Endodermal cell (in vitro differentiated cells): ENCODE data around the gene CLCF1. TPM values are rescaled to one million over a fixed set of nuclear protein-coding genes. Genes with fewer than 3 reads are reported as not detected.
A peak's percentile ranks its signal among the peaks of the same experiment; 100 is the strongest.

ENCODE experiments used
- DNase-seq: peaks from one replicate; pipeline ENCODE4 v3.0.0-alpha.2; 2017
- H3K27ac ChIP-seq: 2 replicates; pipeline ENCODE4 v1.5.1; 2013; ENCODE audit warnings: mild to moderate bottlenecking, low read depth, low read length, moderate library complexity
- H3K27me3 ChIP-seq: 2 replicates; pipeline ENCODE4 v1.6.1; 2013; ENCODE audit warnings: mild to moderate bottlenecking, low read length, moderate library complexity; ENCODE audit not compliant: insufficient read depth, control insufficient read depth, poor library complexity, severe bottlenecking
- H3K36me3 ChIP-seq: 2 replicates; pipeline ENCODE4 v1.7.0; 2013; ENCODE audit warnings: mild to moderate bottlenecking, low read length, moderate library complexity; ENCODE audit not compliant: control insufficient read depth, insufficient read depth
- H3K4me1 ChIP-seq: one replicate; pipeline ENCODE4 v1.7.0; 2013; ENCODE audit warnings: low read length; ENCODE audit not compliant: control insufficient read depth, insufficient read depth
- H3K4me3 ChIP-seq: 2 replicates; pipeline ENCODE4 v1.5.1; 2013; ENCODE audit warnings: mild to moderate bottlenecking, low read length, moderate library complexity
- H3K9ac ChIP-seq: 2 replicates; pipeline ENCODE4 v1.6.1; 2013; ENCODE audit warnings: mild to moderate bottlenecking, low read length, moderate library complexity; ENCODE audit not compliant: poor library complexity, severe bottlenecking; ENCODE audit errors: extremely low read depth
- H3K9me3 ChIP-seq: 2 replicates; pipeline ENCODE4 v1.6.1; 2013; ENCODE audit warnings: mild to moderate bottlenecking, low read length, moderate library complexity; ENCODE audit not compliant: control insufficient read depth
- H3K27ac Mint-ChIP-seq: 2 replicates; pipeline ENCODE4 v1.8.0; 2020; ENCODE audit warnings: mixed read lengths
- H3K27me3 Mint-ChIP-seq: 2 replicates; pipeline ENCODE4 v1.8.0; 2021; ENCODE audit warnings: mild to moderate bottlenecking, mixed read lengths; ENCODE audit not compliant: insufficient read depth
- H3K36me3 Mint-ChIP-seq: 2 replicates; pipeline ENCODE4 v1.8.0; 2020; ENCODE audit warnings: low read depth, mixed read lengths
- H3K4me1 Mint-ChIP-seq: 2 replicates; pipeline ENCODE4 v1.8.0; 2020; ENCODE audit warnings: mixed read lengths
- H3K4me3 Mint-ChIP-seq: 2 replicates; pipeline ENCODE4 v1.8.0; 2020; ENCODE audit warnings: mild to moderate bottlenecking, moderate library complexity, mixed read lengths
- H3K9me3 Mint-ChIP-seq: 2 replicates; pipeline ENCODE4 v1.8.0; 2020; ENCODE audit warnings: mild to moderate bottlenecking, mixed read lengths
- CTCF ChIP-seq: fragments of 200-600 bp; sonication (generic); conservative IDR thresholded peaks from 2 replicates; pipeline ENCODE4 v1.5.0; 2021; ENCODE audit warnings: antibody characterized with exemption, mild to moderate bottlenecking
- WGBS, 2 experiments: methylation state at CpG; one replicate each; pipeline versions ENCODE4 v1.1.5 to v1.1.7; 2013; ENCODE audit warnings: missing lambda C conversion rate in 2 of 2, mixed read lengths in 1 of 2; ENCODE audit not compliant: insufficient coverage in 1 of 2, insufficient read length in 1 of 2; 5-methylcytosine and 5-hydroxymethylcytosine counted together
- total RNA-seq, 2 donors: library from RNA; stranded (reverse); fragmentation: NEBNext Ultra II Directional in 1 of 2; extraction: Animal tissue kit (Norgen Biotek cat#: 25700) in 1 of 2; gene quantifications; 2 replicates in 1 of 2; 3 replicates in 1 of 2; pipeline ENCODE4 v1.2.1, GENCODE V29; 2021

The CLCF1 gene
- total RNA-seq, 2 donors from 2014 or later: 3.6 to 4.8 TPM

- no peaks in the 10 kb centered on the region for H3K36me3 Mint-ChIP-seq
- no peak overlapping the region for H3K27ac ChIP-seq
Observed at GRCh38 chr11:67317888-67318555, 55.4 kb downstream of the CLCF1 start.

GRCh38 chr11:67317205-67317887, 56.1 kb downstream of the CLCF1 start:
- Mint-ChIP-seq H3K4me3 (peak overlapping the region; percentile 81), H3K9me3 (no peaks in the 10 kb centered on the region), H3K27me3 (peaks cover 28% of the 10 kb centered on the region), H3K4me1 (peaks cover 5% of the 10 kb centered on the region), H3K27ac (peak overlapping the region; percentile 93), H3K36me3 (no peaks in the 10 kb centered on the region)
- 0 to 1% methylated on average over 30 to 55 of the region's 55 CpGs for WGBS, 2 experiments
- Histone ChIP-seq H3K4me1 (no peaks in the 10 kb centered on the region), H3K9ac (peak overlapping the region; percentile 67), H3K27me3 (peaks cover 26% of the 10 kb centered on the region), H3K4me3 (peak overlapping the region; percentile 90), H3K36me3 (no peaks in the 10 kb centered on the region), H3K9me3 (no peaks in the 10 kb centered on the region), H3K27ac (peak overlapping the region; percentile 47)
- peak; percentile 97 for TF ChIP-seq CTCF
- peak; percentile 99 for DNase-seq

More at GRCh38 chr11:67317888-67318555, 55.4 kb downstream of the CLCF1 start:
- peak overlapping the region; percentile 93 for H3K27ac Mint-ChIP-seq
- no peaks in the 10 kb centered on the region for H3K9me3 Mint-ChIP-seq
- H3K27me3 Mint-ChIP-seq: peaks cover 28% of the 10 kb centered on the region
- H3K4me1 Mint-ChIP-seq: peaks cover 5% of the 10 kb centered on the region
- no peaks in the 10 kb centered on the region for H3K4me1 ChIP-seq
- DNase-seq: no peak
- H3K9ac ChIP-seq: peak overlapping the region; percentile 67
- H3K27me3 ChIP-seq: peaks cover 26% of the 10 kb centered on the region
- peak overlapping the region; percentile 81 for H3K4me3 Mint-ChIP-seq
- H3K36me3 ChIP-seq: no peaks in the 10 kb centered on the region
- WGBS, 2 experiments: 0 to 5% methylated on average over 31 to 53 of the region's 53 CpGs
- no peaks in the 10 kb centered on the region for H3K9me3 ChIP-seq
- no peak for TF ChIP-seq CTCF
- H3K4me3 ChIP-seq: peak overlapping the region; percentile 90

- H3K4me3 Mint-ChIP-seq: peak overlapping the region; percentile 81
- Histone ChIP-seq H3K36me3 (no peaks in the 10 kb centered on the region), H3K27me3 (peaks cover 26% of the 10 kb centered on the region), H3K9ac (peak overlapping the region; percentile 37), H3K4me3 (peak overlapping the region; percentile 90), H3K27ac (peak overlapping the region; percentile 47), H3K4me1 (no peaks in the 10 kb centered on the region), H3K9me3 (no peaks in the 10 kb centered on the region)
- H3K9me3 Mint-ChIP-seq: no peaks in the 10 kb centered on the region
- H3K4me1 Mint-ChIP-seq: peaks cover 5% of the 10 kb centered on the region
- WGBS, 2 experiments: 2 to 7% methylated on average over 5 to 10 of the region's 10 CpGs
- DNase-seq: no peak
- peak overlapping the region; percentile 93 for H3K27ac Mint-ChIP-seq
- no peak for TF ChIP-seq CTCF
- H3K36me3 Mint-ChIP-seq: peaks cover under 1% of the 10 kb centered on the region
- H3K27me3 Mint-ChIP-seq: peaks cover 28% of the 10 kb centered on the region
Observed at GRCh38 chr11:67316882-67317204, 56.6 kb downstream of the CLCF1 start.
